ENCODE results near the gene EIF3F.

EIF3F gene

DNA sequence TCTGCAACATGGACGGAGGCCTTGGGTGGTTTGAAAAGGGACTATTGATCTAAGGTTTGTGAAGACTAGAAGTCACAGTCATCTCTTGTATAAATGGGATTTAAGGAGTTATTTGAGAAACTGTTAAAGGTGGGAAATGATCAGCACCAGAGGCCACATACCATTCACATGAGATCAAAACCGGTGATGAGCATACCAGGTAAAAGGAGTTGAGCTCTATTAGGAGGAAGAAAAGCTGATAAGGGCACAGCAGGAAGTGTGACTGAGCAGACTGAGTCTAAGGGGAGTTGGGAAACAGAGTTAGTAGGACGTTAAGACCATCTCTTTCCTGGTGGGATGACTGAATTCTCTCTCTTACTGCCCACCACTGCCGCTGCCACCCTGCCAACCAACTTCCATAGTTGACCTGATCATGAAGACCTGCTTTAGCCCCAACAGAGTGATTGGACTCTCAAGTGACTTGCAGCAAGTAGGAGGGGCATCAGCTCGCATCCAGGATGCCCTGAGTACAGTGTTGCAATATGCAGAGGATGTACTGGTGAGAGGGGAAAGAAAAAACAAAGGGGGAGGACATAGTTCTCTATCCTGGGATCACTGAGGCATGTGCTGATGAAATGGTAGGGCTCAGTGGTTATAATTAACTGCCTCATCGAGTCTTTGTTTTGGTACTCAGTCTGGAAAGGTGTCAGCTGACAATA, 7.6 kb downstream of the EIF3F start:
- no peak for DNase-seq (ENCODE audit: low read depth)

DNA sequence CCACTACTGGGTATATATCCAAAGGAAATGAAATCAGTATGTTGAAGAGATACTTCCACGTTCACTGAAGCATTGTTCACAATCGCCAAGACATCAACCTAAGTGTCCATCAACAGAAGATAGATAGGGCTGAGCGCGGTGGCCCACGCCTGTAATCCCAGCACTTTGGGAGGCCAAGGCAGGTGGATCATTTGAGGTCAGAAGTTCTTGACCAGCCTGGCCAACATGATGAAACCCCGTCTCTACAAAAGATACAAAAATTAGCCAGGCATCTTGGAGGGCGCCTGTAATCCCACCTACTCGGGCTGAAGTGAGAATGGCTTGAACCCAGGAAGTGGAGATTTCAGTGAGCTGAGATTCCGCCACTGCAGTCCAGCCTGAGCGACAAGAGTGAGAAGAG, 12.7 kb downstream of the EIF3F start:
- no peak for DNase-seq (ENCODE audit: low read depth)

DNA sequence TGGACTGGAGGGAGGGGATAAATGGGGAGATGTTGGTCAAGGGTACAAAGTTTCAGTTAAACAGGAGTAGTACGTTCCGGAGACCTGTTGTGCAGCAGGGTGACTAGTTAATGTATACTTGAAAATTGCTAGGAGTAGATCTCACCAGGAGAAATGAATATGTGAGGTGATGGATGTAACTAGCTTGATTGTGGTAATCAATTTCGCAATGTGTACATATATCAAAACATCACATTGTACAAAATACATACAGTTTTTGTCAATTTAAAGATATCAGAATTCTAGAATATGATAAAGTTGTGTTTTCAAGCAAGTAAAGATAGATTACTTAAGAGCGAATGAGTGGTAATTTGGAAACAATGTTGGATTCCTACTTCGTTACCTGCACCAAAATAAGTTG, 13.3 kb downstream of the EIF3F start:
- DNase-seq (ENCODE audit: low read depth) = no peak

DNA sequence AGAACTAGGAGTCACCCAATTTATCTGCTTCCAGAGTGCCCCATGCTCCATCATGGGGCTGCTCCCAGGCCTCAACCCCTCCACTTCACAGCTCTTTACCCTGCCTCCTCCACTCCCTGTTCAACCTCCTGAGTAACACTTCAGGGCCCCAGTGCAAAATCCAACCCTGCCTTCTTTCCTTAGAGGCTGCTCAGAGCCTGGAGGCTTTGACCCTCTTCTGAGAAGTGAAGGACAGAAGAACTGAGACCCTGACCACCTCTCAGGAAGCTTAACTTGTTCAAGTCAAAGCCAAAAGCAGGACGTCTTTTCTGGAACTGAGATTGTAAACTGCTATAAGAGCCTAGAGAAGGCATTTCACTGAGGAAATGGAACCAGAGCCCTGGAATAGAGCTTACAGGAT, 15.5 kb downstream of the EIF3F start:
- no peak for DNase-seq (ENCODE audit: low read depth)

DNA sequence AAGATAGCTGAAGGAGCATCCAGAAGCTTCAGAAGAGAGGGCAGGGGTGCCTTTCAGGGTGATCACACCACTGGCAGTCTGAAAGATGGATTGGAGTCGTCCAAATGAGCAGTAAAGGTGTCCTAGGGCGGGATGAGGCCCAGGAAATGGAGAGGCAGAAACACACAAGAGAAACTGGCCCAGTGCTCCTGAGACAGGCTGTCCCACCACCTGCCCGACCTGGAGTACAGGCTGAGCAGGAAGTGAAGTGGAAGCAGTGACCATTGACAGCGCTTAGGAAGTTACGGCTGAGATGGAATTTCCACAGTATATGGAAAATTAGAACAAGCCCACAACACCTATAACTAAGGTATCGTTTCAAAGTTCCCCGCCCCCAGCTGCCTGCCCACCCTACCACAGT, 16.1 kb downstream of the EIF3F start:
- no peak for DNase-seq (ENCODE audit: low read depth)

DNA sequence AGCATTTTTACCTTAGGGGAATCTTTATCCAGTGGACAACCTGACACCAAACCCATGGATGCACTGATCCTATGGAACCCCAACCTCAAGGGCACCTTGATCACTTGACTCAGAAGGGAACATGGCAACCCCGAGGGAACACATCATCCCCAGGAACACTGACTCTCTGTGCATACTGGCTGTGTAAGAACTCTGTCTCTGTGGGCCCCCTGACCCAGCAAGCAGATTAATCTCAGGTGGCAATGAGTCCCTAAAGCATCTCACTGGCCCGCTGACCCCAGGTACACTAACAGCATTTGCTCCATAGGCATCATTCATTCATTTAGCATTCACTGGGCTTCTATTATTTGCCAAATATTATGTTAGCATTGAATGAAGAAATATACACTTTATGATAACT, 16.9 kb downstream of the EIF3F start:
- no peak for DNase-seq (ENCODE audit: low read depth)

DNA sequence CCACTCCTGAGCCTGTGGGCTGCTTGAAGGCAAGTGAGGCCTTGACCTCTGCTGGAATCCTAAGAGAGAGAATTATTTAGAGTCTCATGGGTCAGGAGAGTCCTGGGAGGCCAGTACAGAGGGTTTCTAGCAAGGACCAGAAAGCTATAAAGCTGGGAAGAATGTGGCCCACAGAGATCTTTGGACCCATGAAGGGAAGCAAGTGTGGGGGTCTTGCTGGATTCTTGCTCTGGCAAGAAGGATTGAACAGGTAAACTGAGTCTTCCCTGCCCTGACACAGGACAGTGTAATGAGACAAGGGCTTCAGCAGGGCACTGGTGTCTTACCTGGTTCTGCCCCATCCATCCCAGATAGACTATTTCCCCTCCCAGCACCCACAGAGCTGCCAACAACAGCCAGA, 18.4 kb downstream of the EIF3F start:
- DNase-seq (ENCODE audit: low read depth) = no peak

DNA sequence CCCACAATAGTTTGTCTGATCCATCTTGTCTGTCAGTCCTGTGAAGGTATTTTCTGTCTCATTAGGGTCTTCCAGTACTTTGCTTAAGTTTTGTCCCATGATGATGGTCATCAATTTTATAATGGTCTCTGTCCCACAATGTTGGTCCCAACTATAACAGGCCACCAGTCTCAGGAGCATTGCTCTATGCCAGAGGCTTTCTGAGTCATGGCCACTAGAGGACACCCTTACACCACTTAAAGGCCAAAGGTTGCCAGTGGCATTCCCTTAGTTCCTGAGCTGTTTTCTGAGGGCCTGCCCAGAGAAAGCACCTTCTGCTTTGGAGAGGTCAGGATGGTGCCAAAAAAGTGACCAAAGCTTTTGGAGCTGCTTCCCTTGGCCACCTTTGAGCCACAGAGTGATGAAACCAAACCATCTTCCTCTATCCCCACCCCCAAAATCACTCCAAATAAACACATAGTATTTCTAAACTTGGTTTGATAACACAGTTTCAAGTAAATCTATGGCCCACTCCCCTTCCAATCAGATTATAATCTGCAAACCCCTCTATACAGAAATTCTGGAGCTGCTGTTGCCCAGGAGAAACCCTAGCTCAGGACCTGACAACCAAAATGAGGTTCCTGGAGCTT, 19.3 kb downstream of the EIF3F start:
- DNase-seq (ENCODE audit: low read depth) = peak; percentile 61

DNA sequence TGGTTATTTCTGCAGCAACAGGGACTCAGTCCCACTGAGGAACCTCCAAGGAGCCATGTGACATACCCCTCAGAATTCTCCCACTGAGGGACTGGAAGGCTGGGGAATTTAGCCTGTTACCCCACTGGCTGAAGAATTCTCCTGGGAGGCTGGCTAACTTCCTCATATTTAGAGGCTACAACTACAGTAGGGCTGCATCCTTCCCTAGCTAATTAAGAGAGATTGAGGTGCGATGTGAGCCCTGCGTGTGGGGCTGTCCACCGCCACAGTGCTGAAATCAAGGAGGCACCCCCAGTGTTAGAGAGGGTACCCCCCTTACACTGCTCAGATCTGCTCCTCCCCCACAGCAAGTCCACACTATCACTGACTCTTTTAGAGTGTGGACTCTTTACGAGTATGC, 21.1 kb downstream of the EIF3F start:
- no peak for DNase-seq (ENCODE audit: low read depth)

DNA sequence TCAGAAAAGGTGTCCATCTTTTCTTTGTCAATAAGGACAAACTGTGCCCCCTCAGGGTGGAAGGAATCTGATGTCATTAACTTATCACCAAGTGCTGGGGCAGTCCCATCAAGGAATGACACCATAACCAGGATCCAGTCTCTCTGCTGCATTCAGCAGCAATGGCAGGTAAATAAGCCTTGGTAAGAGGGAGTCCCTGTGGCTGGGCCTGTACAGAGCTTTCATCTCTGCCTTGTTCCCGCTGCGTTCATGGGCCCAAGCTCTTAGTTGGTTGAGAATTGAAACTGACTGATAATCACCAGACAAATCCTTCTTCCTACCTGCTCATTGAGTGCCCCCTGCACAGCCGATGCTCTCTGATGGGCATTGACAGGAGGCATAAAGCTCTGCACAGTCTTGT, 22.7 kb downstream of the EIF3F start:
- no peak for DNase-seq (ENCODE audit: low read depth)

DNA sequence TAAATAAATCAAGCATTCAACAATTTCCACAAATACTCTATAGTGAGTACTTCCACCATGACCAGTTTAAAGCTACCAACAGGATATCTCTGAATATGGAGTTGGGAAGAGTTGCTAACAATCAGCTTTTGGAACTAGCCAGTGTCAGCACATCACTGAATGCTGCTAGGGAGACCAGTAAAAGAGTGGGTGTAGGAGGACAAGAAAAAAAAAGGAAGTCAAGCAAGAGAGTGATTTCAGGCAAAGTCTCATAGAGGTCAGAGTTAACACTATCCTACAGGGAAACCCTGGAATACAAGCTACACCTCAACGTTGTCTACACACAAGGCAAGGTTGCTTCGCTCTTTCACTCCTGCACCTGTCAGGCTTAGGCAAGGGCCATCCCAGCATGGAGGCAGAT, 24.2 kb downstream of the EIF3F start:
- DNase-seq (ENCODE audit: low read depth) = no peak

DNA sequence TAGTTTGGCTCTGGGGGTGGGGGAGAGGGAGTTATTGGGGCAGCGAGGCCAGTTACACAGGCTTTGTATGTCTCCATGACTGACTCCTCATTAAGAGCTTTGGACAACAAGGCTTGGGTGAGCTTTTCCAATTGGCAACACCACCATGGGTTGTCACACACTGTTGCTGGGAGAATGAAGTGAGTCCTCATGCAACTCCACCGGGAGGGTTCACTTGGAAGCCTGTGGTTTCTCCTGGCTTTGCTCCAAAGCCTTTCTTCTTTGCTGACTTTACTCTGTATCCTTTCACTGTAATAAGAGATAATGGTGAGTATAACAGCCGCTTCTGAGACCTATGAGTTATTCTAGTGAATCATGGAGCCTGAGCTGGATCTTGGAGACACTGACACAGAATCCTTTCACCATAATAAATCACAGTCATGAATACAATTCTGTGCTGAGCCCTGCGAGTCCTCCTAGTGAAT, 24.9 kb downstream of the EIF3F start:
- peak; percentile 81 for DNase-seq (ENCODE audit: low read depth)

DNA sequence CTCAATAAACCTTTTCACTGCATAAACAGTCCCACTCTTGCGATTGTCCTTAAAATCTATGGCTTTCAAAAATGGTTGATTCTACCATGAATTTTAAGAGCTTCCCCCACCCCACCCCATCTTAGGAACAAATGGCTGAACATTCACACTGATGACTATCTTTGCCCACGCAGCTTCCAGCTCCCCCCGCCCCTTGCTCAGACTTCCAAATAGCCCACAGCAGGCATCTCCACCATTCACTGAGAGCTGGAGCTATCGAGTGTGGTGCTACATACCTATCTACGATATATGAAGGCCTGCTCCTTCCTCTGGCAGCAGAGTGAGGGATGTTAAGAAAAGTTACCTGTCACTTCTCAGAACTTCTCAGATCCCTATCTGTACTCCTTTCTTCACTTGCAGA, 26.7 kb downstream of the EIF3F start:
- DNase-seq (ENCODE audit: low read depth) = no peak

DNA sequence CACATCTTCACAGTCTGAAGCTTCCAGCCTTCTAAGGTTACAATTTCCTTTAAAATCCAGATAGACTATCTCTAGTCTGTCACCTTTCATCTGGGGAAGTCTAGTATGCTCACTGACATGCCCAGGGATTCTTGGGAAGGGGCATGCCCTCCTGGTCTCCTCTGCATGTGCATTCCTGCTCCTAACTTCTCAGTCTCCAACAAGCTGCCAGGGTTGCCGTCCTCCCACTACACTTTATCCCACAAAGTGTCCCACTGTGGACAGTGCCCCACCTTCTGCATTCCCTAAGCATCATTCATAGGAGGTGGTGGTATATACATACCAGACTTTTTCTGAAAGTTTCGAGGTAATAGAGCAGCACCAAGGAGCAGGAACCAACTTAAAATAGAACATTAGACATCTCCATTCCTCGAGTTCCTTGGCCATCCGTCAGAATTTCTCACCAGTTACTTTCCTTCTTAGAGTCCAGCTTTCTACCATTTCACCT, 28.7 kb downstream of the EIF3F start:
- no peak for DNase-seq (ENCODE audit: low read depth)

DNA sequence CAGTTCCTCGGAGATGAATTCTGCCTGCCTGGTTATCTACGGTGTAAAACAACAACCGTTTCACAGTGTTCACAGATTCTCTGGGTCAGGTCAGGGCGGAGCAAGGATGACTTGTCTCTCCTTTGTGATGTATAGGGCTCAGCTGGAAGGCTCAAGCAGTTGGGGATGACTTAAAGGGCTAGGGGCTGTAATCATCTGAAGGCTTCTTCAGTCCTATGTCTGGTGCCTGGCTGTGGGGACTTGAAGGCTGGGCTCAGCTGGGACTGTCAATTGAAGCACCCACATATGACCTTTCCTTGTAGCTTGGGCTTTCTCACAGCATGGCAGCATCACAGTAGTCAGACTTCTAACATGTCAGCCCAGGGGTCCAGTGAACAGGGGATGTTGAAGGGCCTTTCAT, 29.3 kb downstream of the EIF3F start:
- no peak for DNase-seq (ENCODE audit: low read depth)

DNA sequence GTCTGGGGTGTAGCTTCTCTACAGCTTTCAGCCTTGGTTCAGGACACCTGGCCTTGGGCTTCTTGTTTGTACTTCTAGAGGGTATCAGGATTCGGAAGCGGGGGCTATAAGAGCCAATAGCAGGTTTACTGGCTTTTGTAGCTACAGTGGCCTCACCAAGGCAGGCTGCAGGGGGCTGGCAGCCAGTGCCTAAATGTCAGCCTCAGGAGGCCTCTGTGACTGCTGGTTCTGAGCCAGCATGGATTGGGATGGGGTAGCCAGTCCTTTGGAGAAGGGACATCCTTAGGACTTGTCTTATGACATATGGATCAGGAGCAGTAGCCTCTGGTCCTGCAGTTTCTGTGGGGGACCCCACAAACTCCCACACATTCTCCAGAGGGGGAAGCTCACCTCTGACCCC, 29.9 kb downstream of the EIF3F start:
- DNase-seq (ENCODE audit: low read depth) = no peak

DNA sequence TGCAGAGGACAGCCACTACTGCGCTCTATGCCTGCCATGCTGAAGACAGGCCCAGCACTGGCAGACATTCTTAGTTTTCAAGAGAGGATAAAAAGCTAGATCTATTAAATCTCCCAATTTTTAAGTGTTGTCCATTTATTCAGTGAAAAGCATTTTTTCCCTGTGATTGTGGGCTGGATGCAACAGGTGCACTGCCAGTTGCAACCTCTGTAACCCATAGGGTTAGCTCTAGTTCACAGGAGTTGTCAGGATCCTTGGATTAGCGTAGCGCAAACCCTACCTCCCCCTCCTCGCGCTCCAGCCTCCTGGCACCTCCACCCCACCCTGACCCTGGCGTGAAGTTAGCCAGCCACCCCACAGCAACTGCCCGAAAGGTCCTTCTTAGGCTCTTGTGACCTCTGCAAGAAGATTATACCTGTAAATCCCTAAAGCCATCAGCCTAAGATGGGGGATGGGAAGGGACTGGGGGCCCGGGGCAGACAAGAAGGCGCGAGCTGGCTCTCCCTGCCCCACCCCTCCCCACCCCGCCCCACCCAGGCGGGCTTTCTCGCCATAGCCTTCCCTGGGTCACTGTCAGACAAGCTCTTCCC, 30.9 kb downstream of the EIF3F start:
- DNase-seq (ENCODE audit: low read depth) = no peak

DNA sequence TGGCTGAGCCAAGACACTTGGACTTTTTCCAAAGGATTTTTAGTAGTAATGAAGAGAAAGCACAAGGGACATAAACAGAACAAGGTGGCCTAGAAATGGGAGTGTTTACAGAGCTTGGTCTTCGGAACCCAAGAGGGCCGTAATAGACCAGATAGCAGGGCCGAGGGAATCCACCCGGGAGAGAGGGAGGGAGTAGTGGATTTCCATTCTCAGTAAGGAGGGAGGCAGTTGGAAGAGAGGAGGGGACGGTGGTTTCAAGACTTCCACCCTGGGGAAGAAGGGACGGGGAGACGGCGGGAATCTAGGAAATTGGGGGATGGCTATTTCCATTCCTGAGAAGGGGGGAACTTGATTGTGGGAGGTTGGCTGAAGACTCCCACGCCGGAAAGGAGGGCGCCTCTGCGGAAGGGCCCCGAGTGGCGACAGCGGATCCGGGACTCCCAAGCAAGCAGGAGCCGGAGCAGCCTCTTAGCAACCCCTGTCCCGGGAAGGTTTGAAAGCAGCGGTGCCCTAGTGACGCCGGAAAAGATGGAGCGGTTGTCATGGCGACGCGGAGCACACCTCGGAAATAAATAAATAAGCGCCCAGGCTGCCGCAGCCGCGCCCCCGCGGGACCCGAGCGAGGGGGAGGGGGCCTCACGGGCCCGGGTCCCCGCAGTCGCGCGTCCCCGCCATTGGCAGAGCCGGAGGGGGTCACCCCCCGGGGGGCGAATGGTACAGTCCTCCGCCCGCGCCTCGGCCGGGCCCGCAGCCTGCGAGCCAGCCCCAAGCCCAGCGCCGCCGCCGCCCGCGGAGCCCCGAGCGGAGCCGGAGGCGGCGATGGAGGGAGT, 31.6 kb downstream of the EIF3F start:
- DNase-seq (ENCODE audit: low read depth) = peak; percentile 51

DNA sequence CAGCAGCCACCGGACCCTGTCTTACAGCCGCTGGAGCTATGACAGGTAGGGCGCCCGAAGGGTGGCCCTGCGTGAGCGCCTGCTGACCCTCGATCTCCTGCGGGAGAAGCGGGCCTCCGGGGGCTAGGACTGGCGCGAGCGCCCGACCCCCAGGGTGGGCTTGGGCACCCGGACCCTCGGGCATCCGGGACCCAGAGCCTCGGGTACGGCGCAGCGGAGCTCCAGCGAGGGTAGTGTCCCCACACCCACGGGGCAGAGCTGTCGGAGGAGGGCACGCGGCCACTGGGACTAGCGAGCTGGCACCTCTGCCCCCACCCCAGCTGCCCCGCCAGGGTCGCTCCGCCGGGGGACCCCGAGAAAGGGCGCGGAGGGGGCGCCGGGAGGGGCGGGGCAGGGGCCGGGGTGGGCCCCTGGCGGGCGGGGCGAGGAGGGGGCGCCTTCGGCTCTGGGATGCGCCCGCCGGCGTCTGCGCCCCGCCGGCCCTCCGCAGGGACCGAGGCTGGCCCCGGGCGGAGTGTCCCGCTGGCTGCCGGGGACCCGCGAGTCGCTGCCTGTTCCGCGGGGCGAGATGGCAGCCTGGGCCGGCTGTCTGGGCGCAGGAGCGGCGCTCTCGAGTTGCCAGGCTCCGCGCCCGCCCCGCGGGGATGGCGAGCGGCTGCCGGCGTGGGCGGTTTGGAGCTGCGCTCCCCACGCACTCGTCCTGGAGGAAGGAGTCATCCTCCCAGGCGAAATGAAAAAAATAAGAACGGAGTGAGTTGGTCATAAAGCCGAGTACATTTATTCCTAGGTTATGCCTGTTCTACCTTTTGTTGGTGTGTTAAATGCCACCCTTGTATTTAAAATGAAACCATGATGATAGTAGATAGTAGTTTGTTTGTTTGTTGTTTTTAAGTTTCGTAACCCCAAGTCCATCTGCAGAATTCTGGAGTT, 32.4 kb downstream of the EIF3F start:
- DNase-seq (ENCODE audit: low read depth) = peak; percentile 15

DNA sequence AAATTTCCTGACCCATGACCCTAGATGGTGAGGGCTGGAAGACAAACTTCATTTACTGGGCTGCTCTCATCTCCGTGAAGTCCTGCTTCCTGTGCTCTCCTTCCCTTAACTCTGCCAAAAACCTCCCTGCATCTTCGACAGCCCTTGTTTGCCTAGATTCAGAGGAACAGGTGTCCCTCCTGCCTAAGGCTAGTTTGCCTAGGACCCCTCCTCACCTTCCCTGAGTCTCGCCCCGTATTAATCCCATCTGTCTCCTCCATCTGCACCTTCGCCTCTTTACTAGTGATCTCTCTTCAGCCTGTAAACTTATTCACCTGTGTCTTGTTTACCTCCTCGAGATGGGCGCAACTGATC, 33.1 kb downstream of the EIF3F start:
- DNase-seq (ENCODE audit: low read depth) = no peak

DNA sequence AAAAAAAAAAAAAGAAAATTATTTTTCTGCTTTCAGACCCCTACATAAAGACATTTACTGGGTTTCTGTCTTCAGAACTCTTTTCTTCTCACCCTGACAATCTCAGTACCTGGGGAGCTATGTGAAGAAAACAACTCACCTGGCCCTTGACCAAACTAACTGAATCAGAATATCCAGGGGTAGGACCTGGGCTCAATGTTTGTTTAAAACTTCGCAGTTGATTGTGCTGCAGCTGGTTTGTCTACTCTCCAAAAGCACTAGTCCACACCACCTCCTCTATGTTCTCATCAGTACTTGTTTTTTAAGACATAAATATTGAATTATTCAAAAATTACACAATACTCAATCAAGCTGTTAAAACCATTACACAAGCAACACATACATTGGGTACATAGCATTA, 34.8 kb downstream of the EIF3F start:
- no peak for DNase-seq (ENCODE audit: low read depth)

DNA sequence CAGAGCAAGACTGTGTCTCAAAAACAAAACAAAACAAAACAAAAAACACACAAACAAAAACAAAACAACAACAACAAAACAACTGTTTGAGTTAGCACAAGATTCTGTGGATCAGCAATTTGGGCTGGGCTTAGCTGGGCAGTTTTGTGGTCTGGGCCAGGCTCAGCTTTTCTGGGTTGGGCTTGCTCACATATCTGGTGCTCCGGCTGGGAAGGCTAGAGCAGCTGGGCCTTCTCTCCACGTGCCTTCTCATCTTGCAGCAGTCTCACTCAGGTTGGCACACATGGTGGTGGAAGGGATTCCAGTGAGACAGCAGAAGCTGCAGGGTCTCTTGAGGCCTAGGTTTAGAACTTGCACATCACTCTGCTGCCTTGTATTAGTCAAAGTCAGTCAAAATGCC, 35.7 kb downstream of the EIF3F start:
- DNase-seq (ENCODE audit: low read depth) = no peak

Data from iris pigment epithelial cell (primary cell).